HepG2 (cell line): ENCODE results near the gene ATXN1L. TPM values are rescaled to one million over a fixed set of nuclear protein-coding genes. Genes with fewer than 3 reads are reported as not detected.
A peak's percentile ranks its signal among the peaks of the same experiment; 100 is the strongest.

ENCODE experiments used
- ADNP ChIP-seq: sonication (generic); formaldehyde crosslinking; IDR thresholded peaks from 2 replicates; pipeline ENCODE4 v1.4.0; 2020; ENCODE audit warnings: missing genetic modification reagents
- FLYWCH1 ChIP-seq: sonication (generic); formaldehyde crosslinking; IDR thresholded peaks from 2 replicates; pipeline ENCODE4 v1.8.1; 2023; ENCODE audit warnings: mild to moderate bottlenecking, missing genetic modification reagents
- FOSL2 ChIP-seq: sonication (generic); formaldehyde crosslinking; IDR thresholded peaks from 2 replicates; pipeline ENCODE4 v1.4.0; 2020; ENCODE audit warnings: missing genetic modification reagents
- FOXM1 ChIP-seq: sonication (generic); formaldehyde crosslinking; IDR thresholded peaks from 2 replicates; pipeline ENCODE4 v1.5.0; 2020; ENCODE audit warnings: missing genetic modification reagents
- GFI1 ChIP-seq: sonication (generic); formaldehyde crosslinking; IDR thresholded peaks from 2 replicates; pipeline ENCODE4 v1.5.0; 2020; ENCODE audit warnings: missing genetic modification reagents, mild to moderate bottlenecking, borderline replicate concordance
- PRMT3 ChIP-seq: sonication (generic); formaldehyde crosslinking; IDR thresholded peaks from 2 replicates; pipeline ENCODE4 v1.8.1; 2022; ENCODE audit warnings: low read depth, mild to moderate bottlenecking, moderate library complexity, missing genetic modification reagents, borderline replicate concordance
- RAD21 ChIP-seq: fragments of 450-650 bp; formaldehyde crosslinking; IDR thresholded peaks from 2 replicates; pipeline ENCODE4 v1.5.0; 2020; ENCODE audit warnings: mild to moderate bottlenecking
- ZFP36L2 ChIP-seq: sonication (generic); formaldehyde crosslinking; IDR thresholded peaks from 2 replicates; pipeline ENCODE4 v1.4.0; 2020; ENCODE audit warnings: missing genetic modification reagents
- ZKSCAN8 ChIP-seq: IDR thresholded peaks from 2 replicates; pipeline ENCODE4 v1.6.1; 2016; ENCODE audit warnings: borderline replicate concordance, missing genetic modification reagents, missing compliant biosample characterization
- ZMYM2 ChIP-seq: sonication (generic); formaldehyde crosslinking; IDR thresholded peaks from 2 replicates; pipeline ENCODE4 v1.8.0; 2022; ENCODE audit warnings: mild to moderate bottlenecking, missing genetic modification reagents
- ZNF17 ChIP-seq: sonication (generic); formaldehyde crosslinking; IDR thresholded peaks from 2 replicates; pipeline ENCODE4 v1.5.0; 2020; ENCODE audit warnings: mild to moderate bottlenecking, missing genetic modification reagents
- ZNF282 ChIP-seq: fragments of 450-650 bp; IDR thresholded peaks from 2 replicates; pipeline ENCODE4 v1.6.1; 2018; ENCODE audit not compliant: partially characterized antibody
- ZNF7 ChIP-seq: IDR thresholded peaks from 2 replicates; pipeline ENCODE4 v1.6.1; 2016; ENCODE audit warnings: missing biosample characterization, missing genetic modification reagents
- ZSCAN29 ChIP-seq: sonication (generic); formaldehyde crosslinking; conservative IDR thresholded peaks from 2 replicates; pipeline ENCODE4 v1.4.0; 2020; ENCODE audit warnings: mild to moderate bottlenecking, missing genetic modification reagents
- polyA plus RNA-seq, 8 experiments: library from polyadenylated mRNA; depleted of rRNA in 3 of 8; stranded (reverse) in 7 of 8; unstranded in 1 of 8; fragments of >200 nt; fragmentation: Illumina TruSeq in 4 of 8; extraction: Trizol in 4 of 8; gene quantifications; 2 replicates each; pipeline versions ENCODE4 v1.2.1 to v1.2.3, GENCODE V29; 2011 to 2016; ENCODE audit warnings: low read depth in 4 of 8, missing spikeins in 1 of 8, mixed read lengths in 1 of 8; ENCODE audit not compliant: insufficient read depth in 1 of 8
- total RNA-seq, 5 experiments: library from RNA; depleted of rRNA; stranded (reverse); fragments of >200 nt; fragmentation: Illumina TruSeq; extraction: Trizol; gene quantifications; 2 replicates each; pipeline ENCODE4 v1.2.3, GENCODE V29; 2016; ENCODE audit warnings: low read depth in 1 of 5
- TF ChIP-seq, protein P1 (sequence below): sonication (generic); formaldehyde crosslinking; IDR thresholded peaks from 2 replicates; pipeline ENCODE4 v1.4.0; 2020; ENCODE audit warnings: missing genetic modification reagents
- TF ChIP-seq, protein P2 (sequence below): sonication (generic); formaldehyde crosslinking; IDR thresholded peaks from 2 replicates; pipeline ENCODE4 v1.8.0; 2022; ENCODE audit warnings: mild to moderate bottlenecking, missing genetic modification reagents, moderate library complexity
- TF ChIP-seq, protein P3 (sequence below): sonication (generic); formaldehyde crosslinking; IDR thresholded peaks from 2 replicates; pipeline ENCODE4 v1.4.0; 2020; ENCODE audit warnings: mild to moderate bottlenecking, low read depth, missing genetic modification reagents
- TF ChIP-seq, protein P4 (sequence below): sonication (generic); formaldehyde crosslinking; IDR thresholded peaks from 2 replicates; pipeline ENCODE4 v1.5.1; 2020; ENCODE audit warnings: mild to moderate bottlenecking, missing genetic modification reagents, borderline replicate concordance

Gene ATXN1L
- total and polyA plus RNA-seq, 2 of the 13 experiments (the other 11 are each of a cell fraction or from before 2014, with no cell fraction given) = 20.0 to 22.4 TPM

DNA sequence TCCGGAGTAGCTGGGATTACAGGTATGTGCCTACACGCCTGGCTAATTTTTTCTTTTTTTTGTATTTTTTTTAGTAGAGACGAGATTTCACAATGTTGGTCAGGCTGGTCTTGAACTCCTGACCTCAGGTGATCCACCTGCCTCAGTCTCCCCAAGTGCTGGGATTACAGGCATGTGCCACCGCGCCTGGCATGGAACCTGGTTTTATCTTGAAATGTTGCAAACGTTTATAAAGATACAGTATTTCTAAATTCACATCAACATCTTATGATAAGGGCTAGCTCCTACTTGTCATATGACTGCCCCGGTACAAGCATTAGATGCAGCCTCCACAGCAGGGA, 48.1 kb downstream of the ATXN1L start (continued):
- TF ChIP-seq, protein P1, sequence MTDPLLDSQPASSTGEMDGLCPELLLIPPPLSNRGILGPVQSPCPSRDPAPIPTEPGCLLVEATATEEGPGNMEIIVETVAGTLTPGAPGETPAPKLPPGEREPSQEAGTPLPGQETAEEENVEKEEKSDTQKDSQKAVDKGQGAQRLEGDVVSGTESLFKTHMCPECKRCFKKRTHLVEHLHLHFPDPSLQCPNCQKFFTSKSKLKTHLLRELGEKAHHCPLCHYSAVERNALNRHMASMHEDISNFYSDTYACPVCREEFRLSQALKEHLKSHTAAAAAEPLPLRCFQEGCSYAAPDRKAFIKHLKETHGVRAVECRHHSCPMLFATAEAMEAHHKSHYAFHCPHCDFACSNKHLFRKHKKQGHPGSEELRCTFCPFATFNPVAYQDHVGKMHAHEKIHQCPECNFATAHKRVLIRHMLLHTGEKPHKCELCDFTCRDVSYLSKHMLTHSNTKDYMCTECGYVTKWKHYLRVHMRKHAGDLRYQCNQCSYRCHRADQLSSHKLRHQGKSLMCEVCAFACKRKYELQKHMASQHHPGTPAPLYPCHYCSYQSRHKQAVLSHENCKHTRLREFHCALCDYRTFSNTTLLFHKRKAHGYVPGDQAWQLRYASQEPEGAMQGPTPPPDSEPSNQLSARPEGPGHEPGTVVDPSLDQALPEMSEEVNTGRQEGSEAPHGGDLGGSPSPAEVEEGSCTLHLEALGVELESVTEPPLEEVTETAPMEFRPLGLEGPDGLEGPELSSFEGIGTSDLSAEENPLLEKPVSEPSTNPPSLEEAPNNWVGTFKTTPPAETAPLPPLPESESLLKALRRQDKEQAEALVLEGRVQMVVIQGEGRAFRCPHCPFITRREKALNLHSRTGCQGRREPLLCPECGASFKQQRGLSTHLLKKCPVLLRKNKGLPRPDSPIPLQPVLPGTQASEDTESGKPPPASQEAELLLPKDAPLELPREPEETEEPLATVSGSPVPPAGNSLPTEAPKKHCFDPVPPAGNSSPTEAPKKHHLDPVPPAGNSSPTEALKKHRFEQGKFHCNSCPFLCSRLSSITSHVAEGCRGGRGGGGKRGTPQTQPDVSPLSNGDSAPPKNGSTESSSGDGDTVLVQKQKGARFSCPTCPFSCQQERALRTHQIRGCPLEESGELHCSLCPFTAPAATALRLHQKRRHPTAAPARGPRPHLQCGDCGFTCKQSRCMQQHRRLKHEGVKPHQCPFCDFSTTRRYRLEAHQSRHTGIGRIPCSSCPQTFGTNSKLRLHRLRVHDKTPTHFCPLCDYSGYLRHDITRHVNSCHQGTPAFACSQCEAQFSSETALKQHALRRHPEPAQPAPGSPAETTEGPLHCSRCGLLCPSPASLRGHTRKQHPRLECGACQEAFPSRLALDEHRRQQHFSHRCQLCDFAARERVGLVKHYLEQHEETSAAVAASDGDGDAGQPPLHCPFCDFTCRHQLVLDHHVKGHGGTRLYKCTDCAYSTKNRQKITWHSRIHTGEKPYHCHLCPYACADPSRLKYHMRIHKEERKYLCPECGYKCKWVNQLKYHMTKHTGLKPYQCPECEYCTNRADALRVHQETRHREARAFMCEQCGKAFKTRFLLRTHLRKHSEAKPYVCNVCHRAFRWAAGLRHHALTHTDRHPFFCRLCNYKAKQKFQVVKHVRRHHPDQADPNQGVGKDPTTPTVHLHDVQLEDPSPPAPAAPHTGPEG (CRISPR knock-in tag) = no peak
- TF ChIP-seq, protein P2, sequence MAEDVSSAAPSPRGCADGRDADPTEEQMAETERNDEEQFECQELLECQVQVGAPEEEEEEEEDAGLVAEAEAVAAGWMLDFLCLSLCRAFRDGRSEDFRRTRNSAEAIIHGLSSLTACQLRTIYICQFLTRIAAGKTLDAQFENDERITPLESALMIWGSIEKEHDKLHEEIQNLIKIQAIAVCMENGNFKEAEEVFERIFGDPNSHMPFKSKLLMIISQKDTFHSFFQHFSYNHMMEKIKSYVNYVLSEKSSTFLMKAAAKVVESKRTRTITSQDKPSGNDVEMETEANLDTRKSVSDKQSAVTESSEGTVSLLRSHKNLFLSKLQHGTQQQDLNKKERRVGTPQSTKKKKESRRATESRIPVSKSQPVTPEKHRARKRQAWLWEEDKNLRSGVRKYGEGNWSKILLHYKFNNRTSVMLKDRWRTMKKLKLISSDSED = no peak
- TF ChIP-seq ADNP (CRISPR knock-in tag) (peak; percentile 83; the same call in 1 of the 2 replicates), FLYWCH1 (CRISPR knock-in tag) (peak; percentile 29; the same call in 1 of the 2 replicates), ZNF282 (no peak), GFI1 (CRISPR knock-in tag) (no peak), FOXM1 (CRISPR knock-in tag) (no peak), FOSL2 (CRISPR knock-in tag) (no peak), ZNF7 (CRISPR knock-in tag) (no peak), ZNF17 (no peak), ZFP36L2 (CRISPR knock-in tag) (no peak), RAD21 (CRISPR knock-in tag) (no peak), ZKSCAN8 (CRISPR knock-in tag) (no peak), ZMYM2 (CRISPR knock-in tag) (peak; percentile 49), ZSCAN29 (CRISPR knock-in tag) (no peak), PRMT3 (CRISPR knock-in tag) (no peak)
- TF ChIP-seq, protein P3, sequence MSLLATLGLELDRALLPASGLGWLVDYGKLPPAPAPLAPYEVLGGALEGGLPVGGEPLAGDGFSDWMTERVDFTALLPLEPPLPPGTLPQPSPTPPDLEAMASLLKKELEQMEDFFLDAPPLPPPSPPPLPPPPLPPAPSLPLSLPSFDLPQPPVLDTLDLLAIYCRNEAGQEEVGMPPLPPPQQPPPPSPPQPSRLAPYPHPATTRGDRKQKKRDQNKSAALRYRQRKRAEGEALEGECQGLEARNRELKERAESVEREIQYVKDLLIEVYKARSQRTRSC (CRISPR knock-in tag) = no peak
- TF ChIP-seq, protein P4, sequence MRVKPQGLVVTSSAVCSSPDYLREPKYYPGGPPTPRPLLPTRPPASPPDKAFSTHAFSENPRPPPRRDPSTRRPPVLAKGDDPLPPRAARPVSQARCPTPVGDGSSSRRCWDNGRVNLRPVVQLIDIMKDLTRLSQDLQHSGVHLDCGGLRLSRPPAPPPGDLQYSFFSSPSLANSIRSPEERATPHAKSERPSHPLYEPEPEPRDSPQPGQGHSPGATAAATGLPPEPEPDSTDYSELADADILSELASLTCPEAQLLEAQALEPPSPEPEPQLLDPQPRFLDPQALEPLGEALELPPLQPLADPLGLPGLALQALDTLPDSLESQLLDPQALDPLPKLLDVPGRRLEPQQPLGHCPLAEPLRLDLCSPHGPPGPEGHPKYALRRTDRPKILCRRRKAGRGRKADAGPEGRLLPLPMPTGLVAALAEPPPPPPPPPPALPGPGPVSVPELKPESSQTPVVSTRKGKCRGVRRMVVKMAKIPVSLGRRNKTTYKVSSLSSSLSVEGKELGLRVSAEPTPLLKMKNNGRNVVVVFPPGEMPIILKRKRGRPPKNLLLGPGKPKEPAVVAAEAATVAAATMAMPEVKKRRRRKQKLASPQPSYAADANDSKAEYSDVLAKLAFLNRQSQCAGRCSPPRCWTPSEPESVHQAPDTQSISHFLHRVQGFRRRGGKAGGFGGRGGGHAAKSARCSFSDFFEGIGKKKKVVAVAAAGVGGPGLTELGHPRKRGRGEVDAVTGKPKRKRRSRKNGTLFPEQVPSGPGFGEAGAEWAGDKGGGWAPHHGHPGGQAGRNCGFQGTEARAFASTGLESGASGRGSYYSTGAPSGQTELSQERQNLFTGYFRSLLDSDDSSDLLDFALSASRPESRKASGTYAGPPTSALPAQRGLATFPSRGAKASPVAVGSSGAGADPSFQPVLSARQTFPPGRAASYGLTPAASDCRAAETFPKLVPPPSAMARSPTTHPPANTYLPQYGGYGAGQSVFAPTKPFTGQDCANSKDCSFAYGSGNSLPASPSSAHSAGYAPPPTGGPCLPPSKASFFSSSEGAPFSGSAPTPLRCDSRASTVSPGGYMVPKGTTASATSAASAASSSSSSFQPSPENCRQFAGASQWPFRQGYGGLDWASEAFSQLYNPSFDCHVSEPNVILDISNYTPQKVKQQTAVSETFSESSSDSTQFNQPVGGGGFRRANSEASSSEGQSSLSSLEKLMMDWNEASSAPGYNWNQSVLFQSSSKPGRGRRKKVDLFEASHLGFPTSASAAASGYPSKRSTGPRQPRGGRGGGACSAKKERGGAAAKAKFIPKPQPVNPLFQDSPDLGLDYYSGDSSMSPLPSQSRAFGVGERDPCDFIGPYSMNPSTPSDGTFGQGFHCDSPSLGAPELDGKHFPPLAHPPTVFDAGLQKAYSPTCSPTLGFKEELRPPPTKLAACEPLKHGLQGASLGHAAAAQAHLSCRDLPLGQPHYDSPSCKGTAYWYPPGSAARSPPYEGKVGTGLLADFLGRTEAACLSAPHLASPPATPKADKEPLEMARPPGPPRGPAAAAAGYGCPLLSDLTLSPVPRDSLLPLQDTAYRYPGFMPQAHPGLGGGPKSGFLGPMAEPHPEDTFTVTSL (CRISPR knock-in tag) = peak; percentile 2; the same call in 1 of the 2 replicates
